ENCODE results near the gene SGCG.

Gene SGCG

GRCh38 chr13:23347601-23348000 lies 166.8 kb downstream of the SGCG start:
- no peaks in the 10 kb centered on the region for H3K4me1 ChIP-seq (ENCODE audit: control insufficient read depth, insufficient read depth, low read length)
- H3K4me3 ChIP-seq (ENCODE audit: low read depth, low read length) = no peak overlapping the region
- H3K27me3 ChIP-seq (ENCODE audit: control insufficient read depth, insufficient read depth, low read length) = no peaks in the 10 kb centered on the region
- no peaks in the 10 kb centered on the region for H3K36me3 ChIP-seq (ENCODE audit: control insufficient read depth, insufficient read depth, low read length)
- no peak overlapping the region for H3K9ac ChIP-seq (ENCODE audit: low read depth, low read length)
- H3K9me3 ChIP-seq (ENCODE audit: control insufficient read depth, insufficient read depth, low read length) = no peaks in the 10 kb centered on the region

GRCh38 chr13:23348262-23349127 lies 167.7 kb downstream of the SGCG start:
- no peaks in the 10 kb centered on the region for H3K9me3 ChIP-seq (ENCODE audit: control insufficient read depth, insufficient read depth, low read length)
- no peaks in the 10 kb centered on the region for H3K36me3 ChIP-seq (ENCODE audit: control insufficient read depth, insufficient read depth, low read length)
- no peaks in the 10 kb centered on the region for H3K4me1 ChIP-seq (ENCODE audit: control insufficient read depth, insufficient read depth, low read length)
- no peak overlapping the region for H3K4me3 ChIP-seq (ENCODE audit: low read depth, low read length)
- H3K9ac ChIP-seq (ENCODE audit: low read depth, low read length) = no peak overlapping the region
- no peaks in the 10 kb centered on the region for H3K27me3 ChIP-seq (ENCODE audit: control insufficient read depth, insufficient read depth, low read length)

GRCh38 chr13:23349161-23349897 lies 168.6 kb downstream of the SGCG start:
- H3K27me3 ChIP-seq (ENCODE audit: control insufficient read depth, insufficient read depth, low read length) = no peaks in the 10 kb centered on the region
- no peaks in the 10 kb centered on the region for H3K4me1 ChIP-seq (ENCODE audit: control insufficient read depth, insufficient read depth, low read length)
- H3K9ac ChIP-seq (ENCODE audit: low read depth, low read length) = no peak overlapping the region
- H3K4me3 ChIP-seq (ENCODE audit: low read depth, low read length) = no peak overlapping the region
- H3K36me3 ChIP-seq (ENCODE audit: control insufficient read depth, insufficient read depth, low read length) = no peaks in the 10 kb centered on the region
- no peaks in the 10 kb centered on the region for H3K9me3 ChIP-seq (ENCODE audit: control insufficient read depth, insufficient read depth, low read length)

- no peaks in the 10 kb centered on the region for H3K4me1 ChIP-seq (ENCODE audit: control insufficient read depth, insufficient read depth, low read length)
- no peak overlapping the region for H3K9ac ChIP-seq (ENCODE audit: low read depth, low read length)
- no peaks in the 10 kb centered on the region for H3K36me3 ChIP-seq (ENCODE audit: control insufficient read depth, insufficient read depth, low read length)
- no peaks in the 10 kb centered on the region for H3K9me3 ChIP-seq (ENCODE audit: control insufficient read depth, insufficient read depth, low read length)
- H3K27me3 ChIP-seq (ENCODE audit: control insufficient read depth, insufficient read depth, low read length) = no peaks in the 10 kb centered on the region
- H3K4me3 ChIP-seq (ENCODE audit: low read depth, low read length) = no peak overlapping the region
These were observed 169.2 kb downstream of the SGCG start for GRCh38 chr13:23350009-23350408.

GRCh38 chr13:23352161-23352560 lies 171.4 kb downstream of the SGCG start:
- H3K9ac ChIP-seq (ENCODE audit: low read depth, low read length) = no peak overlapping the region
- H3K9me3 ChIP-seq (ENCODE audit: control insufficient read depth, insufficient read depth, low read length) = no peaks in the 10 kb centered on the region
- H3K4me1 ChIP-seq (ENCODE audit: control insufficient read depth, insufficient read depth, low read length) = no peaks in the 10 kb centered on the region
- H3K4me3 ChIP-seq (ENCODE audit: low read depth, low read length) = no peak overlapping the region
- H3K36me3 ChIP-seq (ENCODE audit: control insufficient read depth, insufficient read depth, low read length) = peaks cover 6% of the 10 kb centered on the region
- no peaks in the 10 kb centered on the region for H3K27me3 ChIP-seq (ENCODE audit: control insufficient read depth, insufficient read depth, low read length)

- no peaks in the 10 kb centered on the region for H3K4me1 ChIP-seq (ENCODE audit: control insufficient read depth, insufficient read depth, low read length)
- H3K9me3 ChIP-seq (ENCODE audit: control insufficient read depth, insufficient read depth, low read length) = no peaks in the 10 kb centered on the region
- peaks cover 6% of the 10 kb centered on the region for H3K36me3 ChIP-seq (ENCODE audit: control insufficient read depth, insufficient read depth, low read length)
- H3K9ac ChIP-seq (ENCODE audit: low read depth, low read length) = no peak overlapping the region
- H3K4me3 ChIP-seq (ENCODE audit: low read depth, low read length) = no peak overlapping the region
- H3K27me3 ChIP-seq (ENCODE audit: control insufficient read depth, insufficient read depth, low read length) = no peaks in the 10 kb centered on the region
These were observed 173.7 kb downstream of the SGCG start for GRCh38 chr13:23354520-23354919.

GRCh38 chr13:23356368-23356767 lies 175.6 kb downstream of the SGCG start:
- Histone ChIP-seq H3K9me3 (ENCODE audit: control insufficient read depth, insufficient read depth, low read length) (no peaks in the 10 kb centered on the region), H3K4me3 (ENCODE audit: low read depth, low read length) (no peak overlapping the region), H3K9ac (ENCODE audit: low read depth, low read length) (no peak overlapping the region), H3K36me3 (ENCODE audit: control insufficient read depth, insufficient read depth, low read length) (peaks cover 6% of the 10 kb centered on the region), H3K4me1 (ENCODE audit: control insufficient read depth, insufficient read depth, low read length) (no peaks in the 10 kb centered on the region), H3K27me3 (ENCODE audit: control insufficient read depth, insufficient read depth, low read length) (no peaks in the 10 kb centered on the region)

GRCh38 chr13:23357349-23357748 lies 176.6 kb downstream of the SGCG start:
- Histone ChIP-seq H3K4me3 (ENCODE audit: low read depth, low read length) (no peak overlapping the region), H3K9ac (ENCODE audit: low read depth, low read length) (no peak overlapping the region), H3K4me1 (ENCODE audit: control insufficient read depth, insufficient read depth, low read length) (no peaks in the 10 kb centered on the region), H3K9me3 (ENCODE audit: control insufficient read depth, insufficient read depth, low read length) (no peaks in the 10 kb centered on the region), H3K36me3 (ENCODE audit: control insufficient read depth, insufficient read depth, low read length) (peaks cover 9% of the 10 kb centered on the region), H3K27me3 (ENCODE audit: control insufficient read depth, insufficient read depth, low read length) (no peaks in the 10 kb centered on the region)

GRCh38 chr13:23359882-23360281 lies 179.1 kb downstream of the SGCG start:
- H3K4me1 ChIP-seq (ENCODE audit: control insufficient read depth, insufficient read depth, low read length) = no peaks in the 10 kb centered on the region
- peaks cover 9% of the 10 kb centered on the region for H3K36me3 ChIP-seq (ENCODE audit: control insufficient read depth, insufficient read depth, low read length)
- H3K9ac ChIP-seq (ENCODE audit: low read depth, low read length) = no peak overlapping the region
- no peak overlapping the region for H3K4me3 ChIP-seq (ENCODE audit: low read depth, low read length)
- no peaks in the 10 kb centered on the region for H3K9me3 ChIP-seq (ENCODE audit: control insufficient read depth, insufficient read depth, low read length)
- no peaks in the 10 kb centered on the region for H3K27me3 ChIP-seq (ENCODE audit: control insufficient read depth, insufficient read depth, low read length)

- Histone ChIP-seq H3K9ac (ENCODE audit: low read depth, low read length) (no peak overlapping the region), H3K9me3 (ENCODE audit: control insufficient read depth, insufficient read depth, low read length) (no peaks in the 10 kb centered on the region), H3K4me3 (ENCODE audit: low read depth, low read length) (no peak overlapping the region), H3K27me3 (ENCODE audit: control insufficient read depth, insufficient read depth, low read length) (no peaks in the 10 kb centered on the region), H3K36me3 (ENCODE audit: control insufficient read depth, insufficient read depth, low read length) (peaks cover 18% of the 10 kb centered on the region), H3K4me1 (ENCODE audit: control insufficient read depth, insufficient read depth, low read length) (no peaks in the 10 kb centered on the region)
These were observed 184.9 kb downstream of the SGCG start for GRCh38 chr13:23365652-23366051.

- Histone ChIP-seq H3K9me3 (ENCODE audit: control insufficient read depth, insufficient read depth, low read length) (no peaks in the 10 kb centered on the region), H3K27me3 (ENCODE audit: control insufficient read depth, insufficient read depth, low read length) (no peaks in the 10 kb centered on the region), H3K4me3 (ENCODE audit: low read depth, low read length) (no peak overlapping the region), H3K9ac (ENCODE audit: low read depth, low read length) (no peak overlapping the region), H3K4me1 (ENCODE audit: control insufficient read depth, insufficient read depth, low read length) (no peaks in the 10 kb centered on the region), H3K36me3 (ENCODE audit: control insufficient read depth, insufficient read depth, low read length) (peaks cover 15% of the 10 kb centered on the region)
These were observed 187.1 kb downstream of the SGCG start for GRCh38 chr13:23367907-23368306.

All from iPS-15b (cell line).